Ishikawa (cell line): ENCODE results near the gene SMAD1.

Experiments
- CEBPB ChIP-seq: IDR thresholded peaks from 2 replicates; pipeline ENCODE4 v1.6.1; 2012
- CREB1 ChIP-seq: IDR thresholded peaks from 2 replicates; pipeline ENCODE4 v1.6.1; 2012; ENCODE audit warnings: low read depth
- EGR1 ChIP-seq: IDR thresholded peaks from 2 replicates; pipeline ENCODE4 v1.6.1; 2012
- EP300 ChIP-seq: IDR thresholded peaks from 2 replicates; pipeline ENCODE4 v1.6.1; 2012; ENCODE audit warnings: borderline replicate concordance
- FOXM1 ChIP-seq: IDR thresholded peaks from 2 replicates; pipeline ENCODE4 v1.6.1; 2012; ENCODE audit warnings: low read depth, borderline replicate concordance
- MAX ChIP-seq: IDR thresholded peaks from 2 replicates; pipeline ENCODE4 v1.6.1; 2012
- NFIC ChIP-seq: IDR thresholded peaks from 2 replicates; pipeline ENCODE4 v1.6.1; 2012
- RAD21 ChIP-seq: IDR thresholded peaks from 2 replicates; pipeline ENCODE4 v1.6.1; 2012; ENCODE audit warnings: low read depth
- REST ChIP-seq: IDR thresholded peaks from 2 replicates; pipeline ENCODE4 v1.6.1; 2012; ENCODE audit warnings: low read depth, mild to moderate bottlenecking
- TAF1 ChIP-seq: IDR thresholded peaks from 2 replicates; pipeline ENCODE4 v1.6.1; 2012; ENCODE audit warnings: low read depth, mild to moderate bottlenecking
- TCF12 ChIP-seq: IDR thresholded peaks from 2 replicates; pipeline ENCODE4 v1.6.1; 2012; ENCODE audit warnings: low read depth
- TEAD4 ChIP-seq: IDR thresholded peaks from 2 replicates; pipeline ENCODE4 v1.6.1; 2012
- USF1 ChIP-seq: IDR thresholded peaks from 2 replicates; pipeline ENCODE4 v1.6.1; 2012
- YY1 ChIP-seq: IDR thresholded peaks from 2 replicates; pipeline ENCODE4 v1.6.1; 2012; ENCODE audit warnings: low read depth
- ZBTB7A ChIP-seq: IDR thresholded peaks from 2 replicates; pipeline ENCODE4 v1.6.1; 2012; ENCODE audit warnings: low read depth

Gene SMAD1

GRCh38 chr4:145565328-145565727 is 83.7 kb downstream of the SMAD1 start:
- no peak for TF ChIP-seq REST
- TF ChIP-seq RAD21, result no peak

- no peak for TF ChIP-seq TAF1
- TF ChIP-seq RAD21, result no peak
- TF ChIP-seq TCF12, result no peak
- TF ChIP-seq ZBTB7A, result no peak
- no peak for TF ChIP-seq TEAD4
- TF ChIP-seq MAX, result no peak
- TF ChIP-seq YY1, result no peak
- no peak for TF ChIP-seq USF1
- TF ChIP-seq FOXM1, result no peak
- TF ChIP-seq CREB1, result no peak
- TF ChIP-seq EGR1, result no peak
- no peak for TF ChIP-seq CEBPB
- TF ChIP-seq NFIC, result no peak
- no peak for TF ChIP-seq EP300
- TF ChIP-seq REST, result no peak
Measured at GRCh38 chr4:145566086-145566708, 84.5 kb downstream of the SMAD1 start.

- TF ChIP-seq RAD21, result no peak
- no peak for TF ChIP-seq REST
- TF ChIP-seq EP300, result no peak
- no peak for TF ChIP-seq CEBPB
- TF ChIP-seq USF1, result no peak
- TF ChIP-seq CREB1, result no peak
- no peak for TF ChIP-seq TEAD4
- no peak for TF ChIP-seq ZBTB7A
- TF ChIP-seq TAF1, result no peak
Measured at GRCh38 chr4:145566768-145567167, 85.1 kb downstream of the SMAD1 start.

- no peak for TF ChIP-seq NFIC
- TF ChIP-seq CEBPB, result no peak
- no peak for TF ChIP-seq ZBTB7A
- TF ChIP-seq CREB1, result no peak
- no peak for TF ChIP-seq YY1
- no peak for TF ChIP-seq TCF12
Measured at GRCh38 chr4:145567516-145567915, 85.9 kb downstream of the SMAD1 start.

- no peak for TF ChIP-seq TEAD4
- no peak for TF ChIP-seq CREB1
- no peak for TF ChIP-seq ZBTB7A
- TF ChIP-seq YY1, result no peak
Measured at GRCh38 chr4:145580906-145581305, 99.3 kb downstream of the SMAD1 start.
